Parathyroid adenoma (tissue), 2 donors: ENCODE measurements around the gene PRKCE.

Experiments used
- H2AFZ ChIP-seq: fragments of 300-600 bp; sonication (generic); one replicate; pipeline ENCODE4 v1.7.0; 2017; ENCODE audit warnings: antibody characterized with exemption, mild to moderate bottlenecking
- H3K27ac ChIP-seq: fragments of 300-600 bp; sonication (generic); one replicate; pipeline ENCODE4 v1.7.0; 2017
- H3K27me3 ChIP-seq: fragments of 300-600 bp; sonication (generic); one replicate; pipeline ENCODE4 v1.7.0; 2017; ENCODE audit warnings: low read length; ENCODE audit not compliant: control insufficient read depth, insufficient read depth
- H3K36me3 ChIP-seq: fragments of 300-600 bp; sonication (generic); one replicate; pipeline ENCODE4 v1.7.0; 2017; ENCODE audit warnings: low read length; ENCODE audit not compliant: control insufficient read depth, insufficient read depth
- H3K4me1 ChIP-seq: fragments of 300-600 bp; sonication (generic); one replicate; pipeline ENCODE4 v1.7.0; 2017; ENCODE audit warnings: control low read depth
- H3K4me2 ChIP-seq: fragments of 300-600 bp; sonication (generic); one replicate; pipeline ENCODE4 v1.7.0; 2017; ENCODE audit warnings: low read length
- H3K4me3 ChIP-seq: fragments of 300-600 bp; sonication (generic); one replicate; pipeline ENCODE4 v1.7.0; 2017; ENCODE audit warnings: low read depth, low read length
- H3K79me2 ChIP-seq: fragments of 300-600 bp; sonication (generic); one replicate; pipeline ENCODE4 v1.7.0; 2017; ENCODE audit warnings: control low read depth
- H3K9ac ChIP-seq: fragments of 300-600 bp; sonication (generic); one replicate; pipeline ENCODE4 v1.7.0; 2017; ENCODE audit warnings: mild to moderate bottlenecking
- H3K9me3 ChIP-seq: fragments of 300-600 bp; sonication (generic); one replicate; pipeline ENCODE4 v1.7.0; 2017; ENCODE audit warnings: low read length; ENCODE audit not compliant: control insufficient read depth
- TF ChIP-seq, protein P1 (sequence below): fragments of 300-600 bp; sonication (generic); IDR thresholded peaks from one replicate; pipeline ENCODE4 v1.7.0; 2017; ENCODE audit warnings: antibody characterized with exemption, mild to moderate bottlenecking
- donor health status: primary hyperparathyroidism.

PRKCE gene

DNA sequence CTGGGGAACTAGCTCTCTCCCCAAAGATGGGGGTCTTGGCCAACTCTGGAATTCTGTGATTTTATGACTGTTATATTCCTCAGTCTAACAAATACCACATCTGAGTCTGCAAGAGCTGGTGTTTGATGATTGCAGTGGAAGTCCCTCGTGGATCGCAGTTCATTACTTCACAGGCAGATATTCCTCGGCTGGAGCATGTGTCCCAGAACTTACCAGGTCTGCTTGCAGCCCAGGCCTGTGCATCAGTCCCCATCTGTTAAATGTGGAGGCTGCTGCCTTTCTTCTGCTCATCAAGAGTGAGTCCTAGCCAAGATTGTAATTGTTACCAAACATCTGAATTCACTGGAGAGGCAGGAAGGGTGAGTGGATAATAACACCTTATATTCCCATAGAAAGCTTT, 55.5 kb downstream of the PRKCE start:
- H3K27me3 ChIP-seq = no peaks in the 10 kb centered on the region
- no peak overlapping the region for H3K9ac ChIP-seq
- TF ChIP-seq, protein P1, sequence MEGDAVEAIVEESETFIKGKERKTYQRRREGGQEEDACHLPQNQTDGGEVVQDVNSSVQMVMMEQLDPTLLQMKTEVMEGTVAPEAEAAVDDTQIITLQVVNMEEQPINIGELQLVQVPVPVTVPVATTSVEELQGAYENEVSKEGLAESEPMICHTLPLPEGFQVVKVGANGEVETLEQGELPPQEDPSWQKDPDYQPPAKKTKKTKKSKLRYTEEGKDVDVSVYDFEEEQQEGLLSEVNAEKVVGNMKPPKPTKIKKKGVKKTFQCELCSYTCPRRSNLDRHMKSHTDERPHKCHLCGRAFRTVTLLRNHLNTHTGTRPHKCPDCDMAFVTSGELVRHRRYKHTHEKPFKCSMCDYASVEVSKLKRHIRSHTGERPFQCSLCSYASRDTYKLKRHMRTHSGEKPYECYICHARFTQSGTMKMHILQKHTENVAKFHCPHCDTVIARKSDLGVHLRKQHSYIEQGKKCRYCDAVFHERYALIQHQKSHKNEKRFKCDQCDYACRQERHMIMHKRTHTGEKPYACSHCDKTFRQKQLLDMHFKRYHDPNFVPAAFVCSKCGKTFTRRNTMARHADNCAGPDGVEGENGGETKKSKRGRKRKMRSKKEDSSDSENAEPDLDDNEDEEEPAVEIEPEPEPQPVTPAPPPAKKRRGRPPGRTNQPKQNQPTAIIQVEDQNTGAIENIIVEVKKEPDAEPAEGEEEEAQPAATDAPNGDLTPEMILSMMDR = no peak
- H3K27ac ChIP-seq = no peak overlapping the region
- no peaks in the 10 kb centered on the region for H3K9me3 ChIP-seq
- H2AFZ ChIP-seq = no peak overlapping the region
- H3K36me3 ChIP-seq = no peaks in the 10 kb centered on the region
- H3K4me2 ChIP-seq = no peak overlapping the region
- no peak overlapping the region for H3K4me3 ChIP-seq
- H3K79me2 ChIP-seq = peaks cover 66% of the 10 kb centered on the region
- peaks cover 23% of the 10 kb centered on the region for H3K4me1 ChIP-seq

DNA sequence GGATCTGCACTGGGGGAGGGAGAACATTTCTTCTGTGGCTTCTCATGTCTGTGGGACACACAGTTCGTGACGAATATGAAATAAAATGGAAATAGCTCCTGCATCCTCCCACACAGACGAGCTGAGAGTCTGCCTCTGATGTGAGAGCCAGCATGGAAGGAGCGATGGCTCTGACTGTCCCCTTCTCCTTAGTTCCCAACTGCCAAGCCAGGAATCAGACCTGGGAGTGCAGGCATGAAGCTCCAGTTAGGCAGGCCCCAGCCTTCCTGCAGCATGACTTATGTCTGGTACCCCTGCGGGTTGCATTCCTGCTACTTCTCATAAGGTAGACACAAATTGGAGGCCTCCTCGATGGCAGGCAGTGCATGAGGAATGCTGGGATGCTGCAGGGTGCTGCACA, 56.2 kb downstream of the PRKCE start:
- Histone ChIP-seq H2AFZ (no peak overlapping the region), H3K4me1 (peaks cover 23% of the 10 kb centered on the region), H3K4me2 (no peak overlapping the region), H3K79me2 (peaks cover 68% of the 10 kb centered on the region), H3K27me3 (no peaks in the 10 kb centered on the region), H3K9ac (no peak overlapping the region), H3K36me3 (no peaks in the 10 kb centered on the region), H3K27ac (no peak overlapping the region), H3K9me3 (no peaks in the 10 kb centered on the region), H3K4me3 (no peak overlapping the region)
- TF ChIP-seq, protein P1 = no peak

DNA sequence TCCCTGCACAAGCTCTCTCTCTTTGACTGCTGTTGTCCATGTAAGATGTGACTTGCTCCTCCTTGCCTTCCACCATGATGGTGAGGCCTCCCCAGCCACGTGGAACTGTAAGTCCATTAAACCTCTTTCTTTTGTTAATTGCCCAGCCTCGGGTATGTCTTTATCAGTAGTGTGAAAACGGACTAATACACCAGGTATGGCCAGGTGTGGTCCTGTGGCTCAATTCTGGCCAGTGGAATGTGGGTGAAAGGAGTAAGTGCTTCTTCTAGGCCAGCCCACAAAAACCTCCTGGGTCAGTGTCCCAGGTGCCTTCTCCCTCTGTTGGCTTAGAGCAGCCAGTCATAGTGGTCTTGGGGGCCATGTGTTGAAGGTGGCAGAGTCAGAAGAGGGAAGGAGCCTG, 57.0 kb downstream of the PRKCE start:
- Histone ChIP-seq H3K4me2 (no peak overlapping the region), H3K27ac (no peak overlapping the region), H3K79me2 (peaks cover 68% of the 10 kb centered on the region), H2AFZ (no peak overlapping the region), H3K9ac (no peak overlapping the region), H3K4me3 (no peak overlapping the region), H3K36me3 (no peaks in the 10 kb centered on the region), H3K4me1 (peaks cover 23% of the 10 kb centered on the region), H3K9me3 (no peaks in the 10 kb centered on the region), H3K27me3 (no peaks in the 10 kb centered on the region)
- TF ChIP-seq, protein P1 = no peak

DNA sequence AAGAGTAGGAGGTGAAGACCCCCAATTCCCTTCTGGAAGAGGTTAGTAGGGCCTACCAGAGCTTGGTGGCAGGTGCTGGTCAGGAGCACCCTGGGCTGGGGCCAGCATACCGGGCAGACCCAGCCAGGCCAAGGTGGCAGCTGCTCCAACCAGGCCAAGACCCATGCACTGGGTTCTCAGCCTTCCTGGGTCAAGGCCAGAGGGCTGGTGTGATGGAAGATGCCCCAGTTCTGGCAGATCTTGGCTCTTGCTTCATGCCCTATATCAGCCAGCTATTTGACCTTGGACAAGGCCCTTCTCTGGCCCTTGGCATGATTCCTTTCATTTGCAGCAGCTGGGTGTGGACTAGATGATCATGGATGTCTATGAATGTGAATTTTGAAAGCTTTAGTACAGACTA, 57.7 kb downstream of the PRKCE start:
- Histone ChIP-seq H3K4me2 (no peak overlapping the region), H2AFZ (no peak overlapping the region), H3K9me3 (no peaks in the 10 kb centered on the region), H3K4me1 (peaks cover 23% of the 10 kb centered on the region), H3K9ac (no peak overlapping the region), H3K4me3 (no peak overlapping the region), H3K27ac (no peak overlapping the region), H3K36me3 (no peaks in the 10 kb centered on the region), H3K79me2 (peaks cover 67% of the 10 kb centered on the region), H3K27me3 (no peaks in the 10 kb centered on the region)
- TF ChIP-seq, protein P1 = no peak

DNA sequence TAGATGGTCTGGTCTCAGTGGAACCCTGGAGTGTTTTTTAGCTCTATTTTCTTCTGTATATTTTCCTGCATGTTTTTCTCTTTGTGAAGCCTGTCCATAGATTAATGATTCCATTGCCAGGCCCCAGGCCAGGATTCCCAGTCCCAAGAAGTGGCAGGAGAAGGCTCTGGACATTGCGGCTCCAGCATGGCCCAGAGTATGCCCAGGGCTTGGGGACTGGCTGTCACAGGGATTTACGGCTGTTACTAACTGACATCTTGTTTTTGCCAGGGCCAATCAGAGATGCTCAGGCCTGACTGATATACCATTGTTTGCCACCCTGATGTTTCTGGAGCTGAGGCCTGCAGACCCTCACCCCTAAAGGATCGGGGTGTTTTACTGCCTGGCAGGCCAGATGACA, 59.0 kb downstream of the PRKCE start:
- H3K4me3 ChIP-seq = no peak overlapping the region
- H2AFZ ChIP-seq = no peak overlapping the region
- H3K79me2 ChIP-seq = peaks cover 72% of the 10 kb centered on the region
- no peaks in the 10 kb centered on the region for H3K27me3 ChIP-seq
- H3K9ac ChIP-seq = no peak overlapping the region
- H3K9me3 ChIP-seq = no peaks in the 10 kb centered on the region
- peaks cover 12% of the 10 kb centered on the region for H3K4me1 ChIP-seq
- no peak overlapping the region for H3K4me2 ChIP-seq
- TF ChIP-seq, protein P1 = no peak
- no peak overlapping the region for H3K27ac ChIP-seq
- no peaks in the 10 kb centered on the region for H3K36me3 ChIP-seq
